ENCODE data around the gene KRTAP10-8. TPM values are rescaled to one million over a fixed set of nuclear protein-coding genes. Genes with fewer than 3 reads are reported as not detected.

KRTAP10-8 gene
- total RNA-seq, 4 donors from 2014 or later = not detected

DNA sequence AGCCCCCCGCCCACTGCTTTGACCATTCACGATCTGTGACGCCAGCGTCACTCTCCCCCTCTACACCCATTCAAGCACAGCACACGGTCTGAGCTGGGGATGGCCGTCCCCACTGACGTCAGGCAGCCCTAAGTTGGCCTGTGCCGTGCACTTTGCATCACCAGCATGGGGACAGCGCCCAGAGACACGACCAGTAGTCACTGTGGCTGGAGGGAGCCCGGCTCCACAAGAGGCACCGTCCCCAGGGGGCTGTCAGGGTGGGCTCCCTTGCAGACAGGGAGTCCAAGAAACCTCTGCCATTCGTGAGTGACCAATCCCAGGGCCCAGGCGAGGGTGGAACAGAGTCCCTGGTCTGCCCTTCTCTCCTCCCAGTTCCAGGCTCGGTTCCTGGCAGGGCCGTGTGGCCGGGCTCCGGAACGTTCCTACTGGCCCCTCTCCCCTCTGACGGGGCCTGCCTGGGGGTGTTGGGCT lies 2.3 kb downstream of the KRTAP10-8 start:
- intact Hi-C loops (cut with DNase I) = no loop called here
- WGBS, 2 donors = 81 to 86% methylated on average over 18 to 20 of the region's 20 CpGs
- H3K4me3 ChIP-seq (replicated peaks in 1 of 3) = no peak overlapping the region

DNA sequence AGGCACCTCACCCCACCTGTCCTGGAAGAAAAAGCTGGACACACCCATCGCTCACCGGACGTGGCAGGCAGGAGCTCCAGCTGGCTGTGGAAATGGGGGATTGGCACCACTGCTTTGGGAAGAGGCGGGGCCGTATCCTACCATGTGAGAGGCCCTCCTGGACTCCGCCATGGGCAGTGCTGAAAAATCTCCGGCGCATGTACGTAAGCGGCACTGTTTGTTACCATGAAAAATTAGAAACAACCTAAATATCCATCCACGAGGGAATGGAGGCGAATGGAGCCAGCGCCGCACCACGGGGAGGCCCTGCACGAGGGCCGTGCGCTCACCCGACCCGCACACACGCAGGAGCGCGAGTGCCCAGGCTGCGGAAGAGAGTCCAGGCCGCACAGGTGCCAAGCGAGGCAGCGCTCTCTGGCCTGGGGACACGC lies 3.1 kb downstream of the KRTAP10-8 start:
- TF ChIP-seq, protein P1, sequence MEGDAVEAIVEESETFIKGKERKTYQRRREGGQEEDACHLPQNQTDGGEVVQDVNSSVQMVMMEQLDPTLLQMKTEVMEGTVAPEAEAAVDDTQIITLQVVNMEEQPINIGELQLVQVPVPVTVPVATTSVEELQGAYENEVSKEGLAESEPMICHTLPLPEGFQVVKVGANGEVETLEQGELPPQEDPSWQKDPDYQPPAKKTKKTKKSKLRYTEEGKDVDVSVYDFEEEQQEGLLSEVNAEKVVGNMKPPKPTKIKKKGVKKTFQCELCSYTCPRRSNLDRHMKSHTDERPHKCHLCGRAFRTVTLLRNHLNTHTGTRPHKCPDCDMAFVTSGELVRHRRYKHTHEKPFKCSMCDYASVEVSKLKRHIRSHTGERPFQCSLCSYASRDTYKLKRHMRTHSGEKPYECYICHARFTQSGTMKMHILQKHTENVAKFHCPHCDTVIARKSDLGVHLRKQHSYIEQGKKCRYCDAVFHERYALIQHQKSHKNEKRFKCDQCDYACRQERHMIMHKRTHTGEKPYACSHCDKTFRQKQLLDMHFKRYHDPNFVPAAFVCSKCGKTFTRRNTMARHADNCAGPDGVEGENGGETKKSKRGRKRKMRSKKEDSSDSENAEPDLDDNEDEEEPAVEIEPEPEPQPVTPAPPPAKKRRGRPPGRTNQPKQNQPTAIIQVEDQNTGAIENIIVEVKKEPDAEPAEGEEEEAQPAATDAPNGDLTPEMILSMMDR (IDR thresholded peaks at IDR 0.05) = no peak
- TF ChIP-seq POLR2A (IDR thresholded peaks at IDR 0.05) = no peak
- intact Hi-C loops (cut with DNase I) = no loop called here
- no peak for DNase-seq
- 91 to 93% methylated on average over 28 of the region's 28 CpGs for WGBS, 2 donors
- no peaks in the 10 kb centered on the region for H3K36me3 ChIP-seq
- no peaks in the 10 kb centered on the region for H3K27me3 ChIP-seq
- no peaks in the 10 kb centered on the region for H3K4me1 ChIP-seq
- H3K9me3 ChIP-seq = no peaks in the 10 kb centered on the region
- no peak overlapping the region for H3K4me3 ChIP-seq (replicated peaks in 1 of 3)
- H3K27ac ChIP-seq = no peak overlapping the region

More for the DNA sequence above, 2.3 kb downstream of the KRTAP10-8 start:
- H3K36me3 ChIP-seq = no peaks in the 10 kb centered on the region
- H3K4me1 ChIP-seq = no peaks in the 10 kb centered on the region
- H3K9me3 ChIP-seq = no peaks in the 10 kb centered on the region
- TF ChIP-seq POLR2A (IDR thresholded peaks at IDR 0.05) = no peak
- TF ChIP-seq, protein P1 (IDR thresholded peaks at IDR 0.05) = no peak
- no peak for DNase-seq
- H3K27ac ChIP-seq = no peak overlapping the region
- H3K27me3 ChIP-seq = no peaks in the 10 kb centered on the region

DNA sequence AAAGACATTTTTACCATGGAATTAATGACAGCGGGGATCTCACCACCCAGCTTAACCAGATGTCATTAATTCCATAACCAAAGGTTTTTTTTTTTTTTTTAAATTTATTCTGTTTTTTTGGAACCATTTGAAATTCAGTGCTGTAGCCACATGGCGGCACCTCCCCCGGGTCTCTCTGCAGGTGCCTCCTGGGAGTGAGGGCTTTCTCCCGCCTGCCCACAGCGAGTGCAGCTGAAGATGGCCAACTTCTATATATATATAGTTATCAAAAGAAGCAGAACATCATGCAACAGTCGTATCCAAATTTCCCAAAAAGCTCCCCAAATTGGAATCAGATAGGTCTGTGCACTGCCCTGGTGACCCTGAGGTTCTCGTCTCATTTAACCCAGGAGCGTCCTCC lies 3.6 kb downstream of the KRTAP10-8 start:
- H3K9me3 ChIP-seq = no peaks in the 10 kb centered on the region
- H3K27me3 ChIP-seq = no peaks in the 10 kb centered on the region
- intact Hi-C loops (cut with DNase I) = no loop called here
- H3K27ac ChIP-seq = no peak overlapping the region
- WGBS, 2 donors = 82 to 92% methylated on average over 8 of the region's 8 CpGs
- DNase-seq = no peak
- H3K4me1 ChIP-seq = no peaks in the 10 kb centered on the region
- TF ChIP-seq, protein P1 (IDR thresholded peaks at IDR 0.05) = no peak
- no peak for TF ChIP-seq POLR2A (IDR thresholded peaks at IDR 0.05)
- no peaks in the 10 kb centered on the region for H3K36me3 ChIP-seq
- no peak overlapping the region for H3K4me3 ChIP-seq (replicated peaks in 1 of 3)

DNA sequence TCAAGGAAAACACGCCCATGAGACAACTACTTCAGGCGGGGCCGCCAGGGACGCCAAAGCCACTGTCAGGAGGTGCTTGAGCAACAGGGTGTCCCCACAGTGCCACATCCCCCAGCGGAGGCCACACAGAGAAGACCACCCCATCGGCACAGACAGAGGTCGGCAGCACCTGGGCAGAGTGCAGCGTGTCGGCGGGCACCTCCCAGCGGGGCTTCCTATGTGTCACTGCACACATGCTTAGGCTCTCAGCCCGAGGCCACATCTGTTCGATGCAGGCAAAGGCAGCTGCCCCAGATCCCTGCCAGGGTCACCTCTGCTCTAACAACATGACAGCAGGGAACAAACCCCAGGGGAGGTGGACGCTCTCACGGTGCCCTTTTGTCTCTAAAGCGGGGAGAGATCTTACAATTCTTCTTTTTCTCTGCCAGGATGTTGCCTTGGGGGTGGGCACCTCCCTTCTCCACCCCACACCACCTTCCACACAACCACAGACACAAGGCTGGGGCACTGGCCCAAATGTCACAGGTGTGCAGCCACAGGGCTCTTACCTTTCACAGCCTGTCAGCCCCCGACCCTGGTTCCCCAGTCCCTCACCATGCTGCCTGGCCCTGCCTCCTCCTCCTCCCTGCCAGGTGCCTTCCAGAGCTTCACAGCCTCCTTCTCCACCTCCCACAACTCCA lies 4.2 kb downstream of the KRTAP10-8 start:
- Histone ChIP-seq H3K4me3 (replicated peaks in 1 of 3) (no peak overlapping the region), H3K36me3 (no peaks in the 10 kb centered on the region), H3K27me3 (no peaks in the 10 kb centered on the region), H3K27ac (no peak overlapping the region), H3K4me1 (no peaks in the 10 kb centered on the region), H3K9me3 (no peaks in the 10 kb centered on the region)
- intact Hi-C loops (cut with DNase I) = no loop called here
- TF ChIP-seq, protein P1 (IDR thresholded peaks at IDR 0.05) = no peak
- no peak for TF ChIP-seq POLR2A (IDR thresholded peaks at IDR 0.05)
- no peak for DNase-seq
- WGBS, 2 donors = 77 to 88% methylated on average over 13 of the region's 17 CpGs

DNA sequence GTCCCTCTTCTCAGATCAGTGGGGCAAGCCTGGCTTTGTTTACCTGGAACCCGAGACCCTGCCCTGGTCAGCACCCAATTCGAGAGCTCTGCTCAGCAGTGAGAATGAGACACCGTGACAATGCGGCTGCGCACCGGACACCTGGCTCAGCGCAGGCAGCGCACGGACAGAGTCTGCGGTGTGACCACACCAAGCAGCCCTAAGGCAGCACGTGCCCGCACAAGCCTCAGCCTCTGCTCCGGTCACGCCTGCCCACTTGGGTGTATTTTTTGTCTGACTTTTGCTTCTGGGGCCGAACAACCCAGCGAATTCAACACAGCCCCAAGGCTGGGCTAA lies 4.7 kb downstream of the KRTAP10-8 start:
- Histone ChIP-seq H3K4me1 (no peaks in the 10 kb centered on the region), H3K36me3 (no peaks in the 10 kb centered on the region), H3K4me3 (replicated peaks in 1 of 3) (no peak overlapping the region), H3K27ac (no peak overlapping the region), H3K27me3 (no peaks in the 10 kb centered on the region), H3K9me3 (no peaks in the 10 kb centered on the region)
- TF ChIP-seq, protein P1 (IDR thresholded peaks at IDR 0.05) = no peak
- no peak for TF ChIP-seq POLR2A (IDR thresholded peaks at IDR 0.05)
- intact Hi-C loops (cut with DNase I) = no loop called here
- DNase-seq = no peak
- WGBS, 2 donors = 85 to 88% methylated on average over 16 of the region's 16 CpGs
